HUES6 (cell line): ENCODE data around the gene SLC37A1.
"Not testable (repeated sequence)": the region's sequence is repeated elsewhere in the genome, so short reads cannot be mapped to it uniquely, and the experiment has no call there.

ENCODE experiments used
- H3K27ac ChIP-seq: 2 replicates; pipeline ENCODE4 v1.7.0; 2013; ENCODE audit warnings: low read depth, mild to moderate bottlenecking, low read length, inconsistent platforms
- H3K27me3 ChIP-seq: 2 replicates; pipeline ENCODE4 v1.6.1; 2013; ENCODE audit warnings: low read length; ENCODE audit not compliant: control insufficient read depth, insufficient read depth
- H3K36me3 ChIP-seq: 2 replicates; pipeline ENCODE4 v1.6.1; 2013; ENCODE audit warnings: low read length; ENCODE audit not compliant: control insufficient read depth, insufficient read depth
- H3K4me1 ChIP-seq: 2 replicates; pipeline ENCODE4 v1.6.1; 2013; ENCODE audit warnings: low read length; ENCODE audit not compliant: control insufficient read depth, insufficient read depth
- H3K4me3 ChIP-seq: 2 replicates; pipeline ENCODE4 v1.5.1; 2013; ENCODE audit warnings: low read depth, low read length
- H3K9ac ChIP-seq: one replicate; pipeline ENCODE4 v1.6.1; 2013; ENCODE audit warnings: mild to moderate bottlenecking, low read length
- H3K9me3 ChIP-seq: 2 replicates; pipeline ENCODE4 v1.6.1; 2013; ENCODE audit warnings: low read depth, low read length; ENCODE audit not compliant: control insufficient read depth, insufficient read depth

SLC37A1 gene

DNA sequence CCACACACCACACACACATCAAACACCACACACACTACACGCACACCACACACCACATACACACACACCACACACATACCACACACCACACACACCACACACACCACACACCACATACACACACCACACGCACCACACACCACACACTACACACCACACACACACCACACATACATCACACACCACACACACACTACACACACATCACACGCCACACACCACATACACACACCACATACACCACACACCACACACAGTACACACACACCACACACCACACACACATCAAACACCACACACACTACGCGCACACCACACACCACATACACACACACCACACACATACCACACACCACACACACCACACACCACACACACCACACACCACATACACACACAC is 101.7 kb downstream of the SLC37A1 start:
- H3K27me3 ChIP-seq, H3K4me3 ChIP-seq, H3K36me3 ChIP-seq, H3K27ac ChIP-seq, H3K9me3 ChIP-seq, H3K4me1 ChIP-seq, H3K9ac ChIP-seq: not testable (repeated sequence)

DNA sequence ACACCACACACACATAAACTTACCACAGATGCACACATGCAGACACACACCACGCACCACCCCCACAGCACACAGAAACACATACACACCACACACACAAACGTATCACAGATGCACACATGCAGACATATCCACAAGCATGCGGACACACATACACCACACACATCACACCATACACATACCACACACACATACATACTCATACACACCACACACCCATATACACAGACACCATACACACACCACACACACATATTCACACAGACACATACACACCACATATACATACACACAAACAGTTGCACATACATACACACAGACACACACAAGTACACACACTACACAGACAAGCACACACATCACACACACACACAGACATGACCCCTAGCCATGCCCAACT is 102.3 kb downstream of the SLC37A1 start:
- H3K4me3 ChIP-seq: no peak overlapping the region
- H3K27ac ChIP-seq: no peak overlapping the region
- H3K4me1 ChIP-seq: no peaks in the 10 kb centered on the region; the same call in 1 of the 2 replicates
- H3K27me3 ChIP-seq: peaks cover 3% of the 10 kb centered on the region; the same call in 1 of the 2 replicates
- H3K36me3 ChIP-seq: no peaks in the 10 kb centered on the region
- H3K9ac ChIP-seq: no peak overlapping the region
- H3K9me3 ChIP-seq: no peaks in the 10 kb centered on the region; the same call in 1 of the 2 replicates

DNA sequence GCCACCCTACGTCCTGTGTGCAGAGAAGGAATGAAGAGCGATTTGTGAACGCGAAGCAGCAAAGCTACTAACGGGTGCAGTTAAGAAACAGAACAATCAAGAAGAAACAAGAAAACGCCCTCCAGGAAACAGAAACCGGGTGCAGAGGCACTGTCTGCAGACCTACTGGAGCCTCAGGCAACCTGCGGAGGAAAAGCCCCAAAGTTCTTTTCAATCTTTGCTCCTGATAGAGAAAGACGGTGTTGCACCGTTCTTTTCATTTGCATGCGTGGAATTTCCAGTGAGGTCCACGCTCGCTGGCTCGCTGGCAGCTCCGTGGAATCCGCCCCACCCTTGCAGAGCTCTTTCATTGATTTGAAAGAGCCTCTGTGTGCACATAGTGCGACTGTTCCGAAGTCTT is 102.8 kb downstream of the SLC37A1 start:
- Histone ChIP-seq H3K9me3 (no peaks in the 10 kb centered on the region; the same call in 1 of the 2 replicates), H3K27ac (no peak overlapping the region), H3K36me3 (no peaks in the 10 kb centered on the region), H3K9ac (no peak overlapping the region), H3K4me1 (peaks cover 2% of the 10 kb centered on the region; the same call in 1 of the 2 replicates), H3K27me3 (peaks cover 3% of the 10 kb centered on the region; the same call in 1 of the 2 replicates), H3K4me3 (no peak overlapping the region)

DNA sequence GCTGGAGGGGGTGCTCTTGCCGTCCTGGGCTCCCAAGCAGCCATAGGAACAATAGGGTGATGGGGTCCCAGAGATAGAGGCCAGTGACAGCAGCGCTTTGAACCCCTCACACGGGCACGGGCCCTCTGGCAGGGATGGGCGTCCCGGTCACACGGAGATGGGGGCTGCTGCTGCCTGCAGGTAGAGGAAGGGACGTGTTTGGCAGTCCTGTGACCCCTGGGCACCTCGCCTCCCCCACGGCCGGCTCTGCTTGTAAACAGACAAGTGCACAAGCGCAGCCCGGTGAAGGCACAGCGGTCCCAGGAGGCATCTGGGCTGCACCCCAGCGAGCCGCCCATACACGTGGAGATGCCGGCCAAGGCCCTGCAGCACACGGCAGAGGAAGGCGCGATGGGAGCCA is 103.3 kb downstream of the SLC37A1 start:
- peaks cover 3% of the 10 kb centered on the region; the same call in 1 of the 2 replicates for H3K27me3 ChIP-seq

DNA sequence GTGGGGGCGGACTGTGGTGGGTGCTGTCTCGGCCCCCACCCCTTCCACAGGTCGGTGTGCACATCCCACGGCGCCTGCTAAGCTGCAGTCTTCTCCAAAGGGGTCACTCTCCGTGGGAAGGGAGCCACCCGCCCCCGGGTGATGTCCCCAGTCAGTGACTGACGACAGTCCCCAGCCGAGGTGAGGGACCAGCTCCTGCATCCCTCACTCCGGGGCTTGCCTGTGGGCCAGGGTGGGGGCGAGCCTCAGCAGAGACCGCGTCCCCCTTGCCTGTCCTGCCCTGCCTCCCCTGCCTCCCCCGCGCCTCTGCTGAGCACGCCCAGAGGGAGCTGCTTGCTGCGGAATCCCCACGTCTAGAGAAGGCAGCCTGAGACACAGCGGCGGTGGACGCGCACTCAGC is 103.8 kb downstream of the SLC37A1 start:
- Histone ChIP-seq H3K27ac (no peak overlapping the region), H3K9ac (no peak overlapping the region), H3K36me3 (no peaks in the 10 kb centered on the region), H3K27me3 (peaks cover 3% of the 10 kb centered on the region; the same call in 1 of the 2 replicates), H3K9me3 (no peaks in the 10 kb centered on the region; the same call in 1 of the 2 replicates), H3K4me3 (no peak overlapping the region), H3K4me1 (peaks cover 5% of the 10 kb centered on the region; the same call in 1 of the 2 replicates)

More for the DNA sequence above, 103.3 kb downstream of the SLC37A1 start:
- Histone ChIP-seq H3K4me3 (no peak overlapping the region), H3K9me3 (no peaks in the 10 kb centered on the region; the same call in 1 of the 2 replicates), H3K9ac (no peak overlapping the region), H3K27ac (no peak overlapping the region), H3K36me3 (no peaks in the 10 kb centered on the region), H3K4me1 (peaks cover 5% of the 10 kb centered on the region; the same call in 1 of the 2 replicates)

DNA sequence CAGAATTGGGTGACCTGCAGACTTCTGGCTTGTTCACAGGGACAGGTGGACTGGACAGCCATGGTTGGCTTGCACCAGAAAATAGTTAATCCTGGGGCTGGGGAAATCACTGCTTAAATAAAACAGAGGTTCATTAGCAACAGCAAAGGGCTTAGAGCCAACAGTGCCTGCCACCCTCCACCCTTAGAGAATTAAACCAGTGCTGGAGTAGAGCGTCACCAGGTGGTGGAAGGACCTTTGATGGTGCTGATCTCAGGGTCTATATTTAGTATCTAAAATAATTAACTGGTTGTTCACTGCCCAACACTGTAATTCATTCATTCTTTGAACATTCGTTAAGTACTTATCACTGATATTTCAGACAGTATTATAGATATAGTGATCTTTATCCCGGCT is 105.1 kb downstream of the SLC37A1 start:
- Histone ChIP-seq H3K9ac (no peak overlapping the region), H3K27ac (no peak overlapping the region)

DNA sequence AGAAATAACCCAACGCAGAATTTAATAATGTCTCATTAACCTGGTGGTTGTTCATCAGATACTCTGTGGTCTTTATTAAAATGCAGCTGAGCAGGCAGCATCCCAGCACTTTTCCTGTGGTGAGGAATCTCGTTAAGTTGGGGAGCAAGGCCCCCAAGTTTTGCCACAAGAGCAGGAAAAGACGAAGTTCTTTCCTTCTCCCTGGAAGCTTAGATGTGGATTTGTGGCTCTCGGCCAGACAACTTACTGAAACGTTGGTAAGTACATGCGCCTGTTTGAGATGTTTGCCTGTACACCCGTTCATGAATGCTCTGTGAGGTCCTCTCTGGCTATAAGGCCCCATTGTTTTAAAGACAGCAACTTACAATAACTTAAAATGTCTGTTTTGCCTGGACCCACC is 105.5 kb downstream of the SLC37A1 start:
- H3K4me1 ChIP-seq: peaks cover 5% of the 10 kb centered on the region; the same call in 1 of the 2 replicates
- H3K27ac ChIP-seq: no peak overlapping the region
- no peak overlapping the region for H3K4me3 ChIP-seq
- H3K9ac ChIP-seq: no peak overlapping the region
- no peaks in the 10 kb centered on the region for H3K36me3 ChIP-seq
- H3K9me3 ChIP-seq: no peaks in the 10 kb centered on the region
- peaks cover 3% of the 10 kb centered on the region; the same call in 1 of the 2 replicates for H3K27me3 ChIP-seq

More for the DNA sequence above, 105.1 kb downstream of the SLC37A1 start:
- Histone ChIP-seq H3K9me3 (no peaks in the 10 kb centered on the region), H3K4me3 (no peak overlapping the region), H3K36me3 (no peaks in the 10 kb centered on the region), H3K4me1 (peaks cover 5% of the 10 kb centered on the region; the same call in 1 of the 2 replicates), H3K27me3 (peaks cover 3% of the 10 kb centered on the region; the same call in 1 of the 2 replicates)

DNA sequence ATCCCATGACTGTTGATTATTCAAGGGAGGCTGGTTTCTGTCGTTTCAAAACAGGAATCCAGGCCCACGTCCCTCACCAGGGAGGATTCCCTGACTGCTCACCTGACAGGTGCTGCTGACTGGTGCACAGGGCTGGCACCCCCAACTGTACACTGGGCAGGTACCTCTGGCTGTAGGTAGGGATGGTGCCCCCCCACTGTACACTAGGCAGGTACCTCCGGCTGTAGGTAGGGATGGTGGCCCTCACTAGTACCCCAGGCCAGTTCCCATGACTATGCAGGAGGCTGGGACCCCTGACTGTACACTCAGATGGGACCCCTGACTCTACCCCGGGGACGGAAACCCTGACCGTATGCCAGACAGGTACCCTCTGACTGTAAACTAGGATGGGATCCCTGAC is 106.2 kb downstream of the SLC37A1 start:
- H3K36me3 ChIP-seq: no peaks in the 10 kb centered on the region
- no peaks in the 10 kb centered on the region for H3K9me3 ChIP-seq
- no peak overlapping the region for H3K27ac ChIP-seq
- H3K27me3 ChIP-seq: peaks cover 3% of the 10 kb centered on the region; the same call in 1 of the 2 replicates
- H3K4me3 ChIP-seq: no peak overlapping the region
- H3K9ac ChIP-seq: no peak overlapping the region
- H3K4me1 ChIP-seq: peaks cover 8% of the 10 kb centered on the region; the same call in 1 of the 2 replicates

DNA sequence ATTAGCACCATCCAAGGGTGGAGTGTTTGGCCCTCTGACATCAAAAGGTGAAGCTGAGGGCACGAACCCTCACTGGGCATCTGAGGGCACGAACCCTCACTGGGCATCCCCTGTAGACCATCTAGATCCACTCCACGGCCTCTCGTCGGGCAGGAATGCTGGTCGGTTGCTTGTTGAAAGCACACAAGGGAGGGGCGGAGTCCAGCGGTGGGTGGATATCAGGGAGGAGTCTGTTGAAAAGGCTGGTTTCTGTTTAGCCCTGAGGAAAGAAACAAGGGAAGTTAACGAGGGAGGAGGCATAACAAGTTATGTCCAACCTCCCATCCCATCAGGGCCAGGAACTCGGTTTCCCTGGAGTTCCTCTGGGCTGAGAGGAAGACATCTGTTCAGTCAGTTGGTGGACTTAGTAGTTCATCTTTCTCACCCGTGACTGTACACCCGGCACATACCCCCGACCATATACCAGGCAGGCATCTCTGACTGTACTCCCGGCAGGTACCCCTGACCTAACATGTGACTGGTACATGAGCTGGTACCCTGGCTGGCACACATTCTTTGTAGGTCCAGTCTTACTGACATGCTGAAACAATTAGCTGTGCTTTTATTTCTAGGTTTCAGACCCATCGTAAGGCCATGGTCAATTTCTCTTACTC is 107.6 kb downstream of the SLC37A1 start:
- H3K36me3 ChIP-seq: no peaks in the 10 kb centered on the region
- H3K4me3 ChIP-seq: no peak overlapping the region
- peaks cover 8% of the 10 kb centered on the region; the same call in 1 of the 2 replicates for H3K4me1 ChIP-seq
- no peak overlapping the region for H3K27ac ChIP-seq
- no peak overlapping the region for H3K9ac ChIP-seq
- H3K27me3 ChIP-seq: peaks cover 3% of the 10 kb centered on the region; the same call in 1 of the 2 replicates
- H3K9me3 ChIP-seq: no peaks in the 10 kb centered on the region

DNA sequence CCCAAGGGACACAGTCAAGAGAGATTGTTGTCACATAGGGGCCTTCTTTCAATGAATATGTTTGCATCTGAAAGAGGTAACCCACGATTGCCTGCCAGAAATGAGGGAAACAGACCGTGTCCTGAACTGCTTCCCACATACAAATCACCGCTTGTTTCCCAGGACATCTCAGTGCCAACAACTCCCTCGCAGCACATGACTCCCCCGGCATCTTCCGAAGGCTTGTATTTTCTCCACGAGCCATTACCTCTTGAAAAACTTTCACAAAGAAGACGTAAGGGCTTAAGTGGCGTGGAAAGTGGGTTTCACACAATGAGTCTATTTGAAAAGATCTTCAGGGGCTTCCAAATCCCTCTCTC is 108.1 kb downstream of the SLC37A1 start:
- Histone ChIP-seq H3K27ac (no peak overlapping the region), H3K36me3 (no peaks in the 10 kb centered on the region), H3K9me3 (no peaks in the 10 kb centered on the region), H3K4me3 (no peak overlapping the region), H3K9ac (no peak overlapping the region), H3K4me1 (peaks cover 8% of the 10 kb centered on the region; the same call in 1 of the 2 replicates), H3K27me3 (no peaks in the 10 kb centered on the region; the same call in 1 of the 2 replicates)

DNA sequence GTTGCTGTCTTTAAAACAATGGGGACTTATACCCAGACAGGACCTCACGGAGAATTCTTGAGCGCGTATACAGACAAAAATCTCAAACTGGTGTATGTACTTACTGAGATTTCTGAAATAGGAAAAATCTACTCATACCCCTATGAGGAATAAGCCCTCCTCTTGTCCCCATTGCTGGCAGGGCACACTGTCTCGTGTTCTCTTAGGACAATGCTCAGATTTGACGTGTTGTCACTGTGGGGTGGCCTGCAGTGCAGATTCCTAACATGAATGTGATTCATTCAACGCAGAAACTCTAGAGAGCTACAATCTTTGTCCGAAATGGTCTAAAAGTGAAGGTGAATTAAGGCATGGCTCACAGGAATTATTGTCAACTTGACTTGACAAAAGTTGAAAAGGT is 108.6 kb downstream of the SLC37A1 start:
- H3K9ac ChIP-seq: no peak overlapping the region
- no peak overlapping the region for H3K27ac ChIP-seq
- no peaks in the 10 kb centered on the region for H3K9me3 ChIP-seq
- peaks cover 8% of the 10 kb centered on the region; the same call in 1 of the 2 replicates for H3K4me1 ChIP-seq
- no peak overlapping the region for H3K4me3 ChIP-seq
- H3K27me3 ChIP-seq: peaks cover 1% of the 10 kb centered on the region; the same call in 1 of the 2 replicates
- no peaks in the 10 kb centered on the region for H3K36me3 ChIP-seq
